Hindlimb muscle (tissue), 1 donor: ENCODE data around the gene OR4F6. TPM values are rescaled to one million over a fixed set of nuclear protein-coding genes. Genes with fewer than 3 reads are reported as not detected.
"Not testable (repeated sequence)": the region's sequence is repeated elsewhere in the genome, so short reads cannot be mapped to it uniquely, and the experiment has no call there.

Experiments
- DNase-seq: peaks from one replicate; pipeline ENCODE4 v3.0.0-alpha.2; 2013
- polyA plus RNA-seq: library from polyadenylated mRNA; unstranded; fragments of 120-200 nt; gene quantifications from one replicate; pipeline ENCODE4 v1.2.1, GENCODE V29; 2013; ENCODE audit not compliant: insufficient read length

The OR4F6 gene
- not detected for polyA plus RNA-seq

GRCh38 chr15:101803209-101803608, at the start of gene OR4F6:
Gene OR4F6, plus strand, starts transcription at chr15:101803509. Its CDS starts 2,211 bp downstream, at chr15:101805720.
- no peak for DNase-seq

GRCh38 chr15:101764669-101765339, 38.5 kb upstream of the OR4F6 start:
- not testable (repeated sequence) for DNase-seq

GRCh38 chr15:101765340-101765671, 38.0 kb upstream of the OR4F6 start:
- not testable (repeated sequence) for DNase-seq

GRCh38 chr15:101765772-101766456, 37.4 kb upstream of the OR4F6 start:
- no peak for DNase-seq

GRCh38 chr15:101767083-101767640, 36.1 kb upstream of the OR4F6 start:
- DNase-seq = not testable (repeated sequence)

- no peak for DNase-seq
Measured at GRCh38 chr15:101772921-101773320, 30.4 kb upstream of the OR4F6 start.

- no peak for DNase-seq
Measured at GRCh38 chr15:101773496-101774100, 29.7 kb upstream of the OR4F6 start.

GRCh38 chr15:101775136-101775535, 28.2 kb upstream of the OR4F6 start:
- DNase-seq = no peak

GRCh38 chr15:101778576-101778975, 24.7 kb upstream of the OR4F6 start:
- not testable (repeated sequence) for DNase-seq

- DNase-seq = not testable (repeated sequence)
Measured at GRCh38 chr15:101780225-101780624, 23.1 kb upstream of the OR4F6 start.

GRCh38 chr15:101781928-101782327, 21.4 kb upstream of the OR4F6 start:
- no peak for DNase-seq

GRCh38 chr15:101784644-101785043, 18.7 kb upstream of the OR4F6 start:
- no peak for DNase-seq

GRCh38 chr15:101786422-101786821, 16.9 kb upstream of the OR4F6 start:
- not testable (repeated sequence) for DNase-seq

- DNase-seq = not testable (repeated sequence)
Measured at GRCh38 chr15:101788001-101788400, 15.3 kb upstream of the OR4F6 start.

GRCh38 chr15:101788503-101789269, 14.6 kb upstream of the OR4F6 start:
- not testable (repeated sequence) for DNase-seq

- DNase-seq = not testable (repeated sequence)
Measured at GRCh38 chr15:101790748-101791147, 12.6 kb upstream of the OR4F6 start.

GRCh38 chr15:101793981-101794380, 9.3 kb upstream of the OR4F6 start:
- not testable (repeated sequence) for DNase-seq

- DNase-seq = no peak
Measured at GRCh38 chr15:101795455-101795854, 7.9 kb upstream of the OR4F6 start.

- DNase-seq = no peak
Measured at GRCh38 chr15:101799665-101800064, 3.6 kb upstream of the OR4F6 start.

- DNase-seq = no peak
Measured at GRCh38 chr15:101801048-101801447, 2.3 kb upstream of the OR4F6 start.

GRCh38 chr15:101803676-101804075, 367 bp downstream of the OR4F6 start:
- DNase-seq = no peak

- no peak for DNase-seq
Measured at GRCh38 chr15:101804375-101804774, 1.1 kb downstream of the OR4F6 start.

GRCh38 chr15:101804941-101805340, 1.6 kb downstream of the OR4F6 start:
- no peak for DNase-seq
